Colonic mucosa (tissue), 4 donors: Measurements from ENCODE around the gene KCNIP4. TPM values are rescaled to one million over a fixed set of nuclear protein-coding genes. Genes with fewer than 3 reads are reported as not detected.

ENCODE experiments used
- DNase-seq: peaks from one replicate; pipeline ENCODE4 v3.0.0-alpha.2; 2020
- H3K27ac ChIP-seq: fragments of 200-600 bp; one replicate; pipeline ENCODE4 v1.8.0; 2021
- H3K27me3 ChIP-seq: fragments of 200-600 bp; one replicate; pipeline ENCODE4 v1.8.0; 2021
- H3K36me3 ChIP-seq: fragments of 200-600 bp; one replicate; pipeline ENCODE4 v1.8.0; 2021
- H3K4me1 ChIP-seq: fragments of 200-600 bp; one replicate; pipeline ENCODE4 v1.8.0; 2021; ENCODE audit warnings: mild to moderate bottlenecking
- H3K4me3 ChIP-seq: fragments of 200-600 bp; one replicate; pipeline ENCODE4 v1.8.0; 2021
- H3K9ac ChIP-seq, 2 donors: one replicate each; pipeline ENCODE4 v1.7.0; 2013; ENCODE audit warnings: control low read depth in 2 of 2, low read depth in 2 of 2, low read length in 2 of 2
- H3K9me3 ChIP-seq: fragments of 200-600 bp; one replicate; pipeline ENCODE4 v1.8.0; 2021
- CTCF ChIP-seq: fragments of 200-600 bp; IDR thresholded peaks from one replicate; pipeline ENCODE4 v1.8.0; 2022; ENCODE audit warnings: antibody characterized with exemption, mild to moderate bottlenecking
- intact Hi-C: fragments of 100-400 bp; cut with DNase I; formaldehyde crosslinking; loops from one replicate; pipeline ENCODE4 v1.14.1; 2022
- total RNA-seq, 2 donors: library from RNA; stranded (reverse); fragmentation: NEBNext Ultra II Directional in 1 of 2; extraction: Animal tissue kit (Norgen Biotek cat#: 25700) in 1 of 2; gene quantifications; one replicate each; pipeline ENCODE4 v1.2.1, GENCODE V29; 2021
- donor health status: healthy.
- donor health status: DM: no; HTN: no; CAD: no.
- donor health status: DM: no; HTN: no; CAD: no.

Gene KCNIP4
- total RNA-seq, 2 donors from 2014 or later = 0.67 to 1.2 TPM

GRCh38 chr4:20838476-20838875, 1110.1 kb downstream of the KCNIP4 start:
- no peak for DNase-seq
- Histone ChIP-seq H3K36me3 (no peaks in the 10 kb centered on the region), H3K9ac (no peak overlapping the region), H3K27me3 (no peaks in the 10 kb centered on the region), H3K4me1 (no peaks in the 10 kb centered on the region), H3K9me3 (no peaks in the 10 kb centered on the region), H3K4me3 (no peak overlapping the region), H3K27ac (no peak overlapping the region)
- intact Hi-C loops = no loop called here
- TF ChIP-seq CTCF = no peak

DNA sequence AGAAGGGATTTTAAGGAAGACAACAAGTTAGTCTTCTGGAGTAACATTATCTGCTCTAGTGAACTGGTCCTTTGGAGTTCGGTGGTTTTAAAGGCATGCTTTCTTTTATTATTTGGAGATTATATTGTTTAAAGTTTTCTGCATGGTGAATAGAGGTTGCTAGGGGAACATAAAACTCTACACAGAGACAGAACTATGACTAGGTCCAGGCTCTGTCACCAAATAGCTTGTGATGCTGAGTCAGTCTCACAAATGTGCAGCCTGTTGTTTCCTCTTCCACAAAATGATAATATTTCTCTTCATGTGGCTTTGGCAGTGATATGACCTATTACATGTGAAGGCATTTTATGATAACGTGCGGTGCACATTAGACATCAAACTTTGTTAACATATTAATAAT, 1115.7 kb downstream of the KCNIP4 start:
- no peak for DNase-seq
- Histone ChIP-seq H3K4me1 (no peaks in the 10 kb centered on the region), H3K4me3 (no peak overlapping the region), H3K27me3 (no peaks in the 10 kb centered on the region), H3K9me3 (no peaks in the 10 kb centered on the region), H3K36me3 (no peaks in the 10 kb centered on the region), H3K9ac (no peak overlapping the region), H3K27ac (no peak overlapping the region)
- intact Hi-C loops = no loop called here
- TF ChIP-seq CTCF = no peak

DNA sequence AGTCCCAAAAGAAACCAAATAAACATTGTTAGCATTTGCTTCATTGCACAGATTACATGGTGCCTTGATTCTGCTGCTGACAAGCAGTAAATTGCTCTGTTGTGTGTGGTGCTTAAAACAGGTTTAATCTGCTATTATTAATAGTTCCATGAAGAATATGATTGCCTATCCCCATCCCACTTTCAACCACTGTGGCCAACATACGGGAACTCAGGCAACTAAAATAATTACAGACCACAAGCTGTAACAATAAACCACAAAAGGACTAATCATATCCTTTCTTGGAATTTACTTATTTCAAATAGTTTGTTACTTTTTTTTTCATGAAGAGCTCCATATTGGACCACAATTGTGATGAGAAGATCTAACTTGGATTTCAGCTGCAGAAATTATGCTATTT, 1116.8 kb downstream of the KCNIP4 start:
- no peak for DNase-seq
- no peaks in the 10 kb centered on the region for H3K27me3 ChIP-seq
- H3K4me3 ChIP-seq = no peak overlapping the region
- H3K36me3 ChIP-seq = no peaks in the 10 kb centered on the region
- no peak overlapping the region for H3K9ac ChIP-seq
- TF ChIP-seq CTCF = no peak
- no peaks in the 10 kb centered on the region for H3K4me1 ChIP-seq
- H3K9me3 ChIP-seq = no peaks in the 10 kb centered on the region
- intact Hi-C loops = no loop called here
- no peak overlapping the region for H3K27ac ChIP-seq

DNA sequence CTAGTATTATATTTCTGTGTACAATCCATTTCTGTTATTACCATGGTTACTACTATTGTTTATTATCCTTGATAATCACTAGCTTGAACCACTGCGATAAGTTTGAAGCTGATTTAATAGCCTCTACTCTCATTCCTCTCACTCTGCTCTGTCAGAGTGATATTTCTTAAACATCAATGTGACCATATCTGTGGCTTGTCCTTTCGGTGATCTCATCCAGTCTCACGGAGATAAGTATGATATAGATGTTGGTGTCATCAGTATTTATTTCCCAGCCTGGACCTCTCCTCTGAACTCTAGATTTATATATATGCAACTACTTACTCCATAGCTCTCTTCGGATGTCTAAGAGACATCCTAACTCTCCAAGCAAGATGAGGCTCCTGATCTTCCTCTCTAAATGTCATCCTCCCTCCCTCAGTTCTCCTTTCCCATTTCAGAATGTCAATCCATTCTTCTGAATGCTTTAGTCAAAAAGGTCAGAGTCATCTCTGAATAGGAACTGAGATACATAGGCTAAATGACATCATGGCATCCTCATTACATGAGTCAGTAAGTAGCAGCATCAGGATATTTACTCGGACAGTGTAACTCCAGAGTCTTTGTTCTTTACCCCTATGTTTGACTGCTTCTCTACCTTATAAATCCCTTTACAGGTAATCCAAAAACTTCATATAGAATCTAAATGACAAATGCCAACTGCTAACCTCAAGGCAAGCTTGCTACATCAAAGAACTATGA, 1118.8 kb downstream of the KCNIP4 start:
- intact Hi-C loops = no loop called here
- TF ChIP-seq CTCF = no peak
- H3K27ac ChIP-seq = no peak overlapping the region
- DNase-seq = no peak
- H3K36me3 ChIP-seq = no peaks in the 10 kb centered on the region
- H3K4me1 ChIP-seq = no peaks in the 10 kb centered on the region
- H3K4me3 ChIP-seq = no peak overlapping the region
- no peaks in the 10 kb centered on the region for H3K27me3 ChIP-seq
- H3K9me3 ChIP-seq = no peaks in the 10 kb centered on the region
- no peak overlapping the region for H3K9ac ChIP-seq

- Histone ChIP-seq H3K27ac (no peak overlapping the region), H3K27me3 (no peaks in the 10 kb centered on the region), H3K4me1 (no peaks in the 10 kb centered on the region), H3K36me3 (no peaks in the 10 kb centered on the region), H3K9me3 (no peaks in the 10 kb centered on the region), H3K9ac (no peak overlapping the region), H3K4me3 (no peak overlapping the region)
- intact Hi-C loops = no loop called here
- DNase-seq = no peak
- no peak for TF ChIP-seq CTCF
These were observed 1123.1 kb downstream of the KCNIP4 start for GRCh38 chr4:20825505-20825904.
